NCI-H1417 (cell line): ENCODE data around the gene BMAL1.

Source experiments
- DNase-seq, 3 experiments: peaks; one replicate each; lab custom pipeline; 2025; lab: John Stamatoyannopoulos, UW

BMAL1 gene

GRCh38 chr11:13343067-13343466, 65.5 kb downstream of the BMAL1 start:
- no peak for DNase-seq

- peak; percentile 48 to 88 (median 87) for DNase-seq
Measured at GRCh38 chr11:13343931-13344717, 66.5 kb downstream of the BMAL1 start.

- DNase-seq = no peak
Measured at GRCh38 chr11:13344818-13345217, 67.2 kb downstream of the BMAL1 start.

GRCh38 chr11:13346470-13346869, 68.9 kb downstream of the BMAL1 start:
- DNase-seq = no peak

GRCh38 chr11:13347901-13348300, 70.3 kb downstream of the BMAL1 start:
- DNase-seq = no peak

GRCh38 chr11:13348305-13348704, 70.7 kb downstream of the BMAL1 start:
- no peak for DNase-seq

GRCh38 chr11:13349046-13349445, 71.5 kb downstream of the BMAL1 start:
- no peak for DNase-seq

- no peak for DNase-seq
Measured at GRCh38 chr11:13349581-13349980, 72.0 kb downstream of the BMAL1 start.

GRCh38 chr11:13352711-13353110, 75.1 kb downstream of the BMAL1 start:
- DNase-seq = no peak

GRCh38 chr11:13354335-13354734, 76.7 kb downstream of the BMAL1 start:
- DNase-seq = peak in 2 of 3 experiments; percentile 2 to 15

GRCh38 chr11:13355191-13355590, 77.6 kb downstream of the BMAL1 start:
- DNase-seq = no peak

GRCh38 chr11:13357232-13357631, 79.6 kb downstream of the BMAL1 start:
- DNase-seq = no peak

GRCh38 chr11:13358596-13359270, 81.1 kb downstream of the BMAL1 start:
- DNase-seq = no peak

- DNase-seq = no peak
Measured at GRCh38 chr11:13362596-13363109, 85.1 kb downstream of the BMAL1 start.

- DNase-seq = no peak
Measured at GRCh38 chr11:13364388-13364787, 86.8 kb downstream of the BMAL1 start.

- DNase-seq = no peak
Measured at GRCh38 chr11:13366266-13367026, 88.9 kb downstream of the BMAL1 start.

GRCh38 chr11:13367115-13367514, 89.5 kb downstream of the BMAL1 start:
- no peak for DNase-seq

- no peak for DNase-seq
Measured at GRCh38 chr11:13368041-13368446, 90.5 kb downstream of the BMAL1 start.

- DNase-seq = no peak
Measured at GRCh38 chr11:13373216-13373615, 95.6 kb downstream of the BMAL1 start.

- DNase-seq = no peak
Measured at GRCh38 chr11:13375798-13376197, 98.2 kb downstream of the BMAL1 start.

- DNase-seq = no peak
Measured at GRCh38 chr11:13376402-13376801, 98.8 kb downstream of the BMAL1 start.

- peak in 1 of 3 experiments; percentile 83 for DNase-seq
Measured at GRCh38 chr11:13376838-13377237, 99.2 kb downstream of the BMAL1 start.
